Retinal pigment epithelial cell (primary cell): ENCODE results near the gene LCA5L.

ENCODE experiments used
- DNase-seq: peaks from one replicate; pipeline ENCODE4 v3.0.0-alpha.2; 2010; ENCODE audit warnings: low read depth
- H3K4me3 ChIP-seq: 2 replicates; pipeline ENCODE4 v1.5.1; 2011; ENCODE audit warnings: mild to moderate bottlenecking, low read length, control low read depth, moderate library complexity
- TF ChIP-seq, protein P1 (sequence below): conservative IDR thresholded peaks from 2 replicates; pipeline ENCODE4 v1.5.1; 2011; ENCODE audit warnings: low read depth, low read length, control low read depth, inconsistent platforms

The LCA5L gene

DNA sequence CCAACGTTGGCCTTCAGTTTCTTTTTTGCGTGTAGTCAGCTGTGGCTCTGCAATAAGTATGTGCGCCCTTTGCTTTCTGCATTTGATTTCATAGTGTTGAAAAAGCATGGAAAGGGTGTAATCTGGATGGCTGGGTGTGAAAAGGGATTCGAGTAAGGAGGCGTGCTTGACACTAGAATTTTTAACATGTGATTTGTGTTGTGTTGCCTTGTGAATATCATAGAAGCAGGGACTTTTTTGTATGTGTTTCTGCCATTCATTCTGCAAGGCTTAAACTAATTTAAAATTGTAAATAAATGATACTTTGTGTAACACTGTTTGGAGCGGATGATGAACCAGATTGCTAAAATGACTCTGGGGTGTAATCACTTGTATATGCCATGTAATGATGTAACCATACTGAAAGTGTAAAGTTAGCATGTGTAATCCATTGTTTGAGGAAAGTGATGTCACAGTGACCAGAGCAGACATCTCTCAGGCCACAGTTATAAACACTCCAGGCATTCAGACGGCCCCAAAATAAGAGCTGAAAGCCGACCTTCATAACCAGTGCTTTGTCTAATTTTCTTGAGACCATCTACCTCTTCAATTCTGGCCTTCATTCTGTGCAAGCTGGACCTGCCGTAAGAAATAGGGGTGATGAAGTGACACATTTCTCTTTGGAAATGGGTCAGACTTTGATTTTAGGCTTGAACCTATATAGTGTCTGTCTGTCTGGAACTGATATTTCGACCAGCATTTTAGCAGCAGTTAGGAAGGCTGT lies 6.8 kb upstream of the LCA5L start:
- TF ChIP-seq, protein P1, sequence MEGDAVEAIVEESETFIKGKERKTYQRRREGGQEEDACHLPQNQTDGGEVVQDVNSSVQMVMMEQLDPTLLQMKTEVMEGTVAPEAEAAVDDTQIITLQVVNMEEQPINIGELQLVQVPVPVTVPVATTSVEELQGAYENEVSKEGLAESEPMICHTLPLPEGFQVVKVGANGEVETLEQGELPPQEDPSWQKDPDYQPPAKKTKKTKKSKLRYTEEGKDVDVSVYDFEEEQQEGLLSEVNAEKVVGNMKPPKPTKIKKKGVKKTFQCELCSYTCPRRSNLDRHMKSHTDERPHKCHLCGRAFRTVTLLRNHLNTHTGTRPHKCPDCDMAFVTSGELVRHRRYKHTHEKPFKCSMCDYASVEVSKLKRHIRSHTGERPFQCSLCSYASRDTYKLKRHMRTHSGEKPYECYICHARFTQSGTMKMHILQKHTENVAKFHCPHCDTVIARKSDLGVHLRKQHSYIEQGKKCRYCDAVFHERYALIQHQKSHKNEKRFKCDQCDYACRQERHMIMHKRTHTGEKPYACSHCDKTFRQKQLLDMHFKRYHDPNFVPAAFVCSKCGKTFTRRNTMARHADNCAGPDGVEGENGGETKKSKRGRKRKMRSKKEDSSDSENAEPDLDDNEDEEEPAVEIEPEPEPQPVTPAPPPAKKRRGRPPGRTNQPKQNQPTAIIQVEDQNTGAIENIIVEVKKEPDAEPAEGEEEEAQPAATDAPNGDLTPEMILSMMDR: no peak
- no peak for DNase-seq
- no peak overlapping the region for H3K4me3 ChIP-seq

DNA sequence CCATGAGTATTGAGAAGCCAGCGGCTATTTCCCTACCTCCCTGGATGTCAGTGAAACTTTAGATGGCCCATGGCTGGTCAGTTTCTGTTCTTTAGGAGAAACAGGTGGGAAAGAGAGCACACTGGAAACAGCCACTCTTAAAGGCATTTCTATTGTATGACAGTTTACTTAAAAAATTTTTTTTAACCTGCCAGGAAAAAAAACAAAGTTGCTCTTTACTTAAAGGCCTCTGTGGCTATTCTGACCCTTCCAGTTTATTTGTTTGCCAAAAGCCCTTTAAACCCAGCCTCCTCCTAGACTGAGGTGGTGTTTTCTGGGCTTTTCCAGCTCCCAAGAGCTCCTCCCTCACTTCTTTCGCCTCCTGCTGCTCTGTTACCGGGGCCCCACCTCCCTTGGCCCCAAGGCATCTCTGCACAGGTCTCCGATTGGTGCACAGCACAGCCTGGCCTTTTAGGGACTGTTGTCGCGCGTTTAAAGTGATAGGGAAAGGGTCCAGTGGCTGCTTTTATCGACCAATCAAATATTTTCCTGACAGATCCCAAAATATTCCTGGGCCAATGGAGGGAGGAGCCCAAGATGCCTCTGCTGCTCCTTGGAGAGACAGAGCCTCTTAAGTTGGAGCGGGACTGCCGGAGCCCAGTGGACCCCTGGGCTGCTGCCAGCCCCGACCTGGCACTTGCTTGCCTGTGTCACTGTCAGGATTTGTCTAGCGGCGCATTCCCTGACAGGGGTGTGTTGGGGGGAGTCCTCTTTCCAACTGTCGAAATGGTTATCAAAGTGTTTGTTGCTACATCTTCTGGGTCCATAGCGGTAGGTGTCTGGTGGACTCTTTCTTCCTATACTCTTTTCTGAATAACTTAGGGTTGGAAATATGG lies 6.0 kb upstream of the LCA5L start, which contains the start of gene SH3BGR:
SH3BGR (plus strand) TSS at position 639 of the 875 bp plus-strand sequence; CDS start at position 766, 127 bp downstream.
- TF ChIP-seq, protein P1: no peak
- H3K4me3 ChIP-seq: peak within 1 kb of the TSS; percentile 19

GRCh38 chr21:39447264-39447663 lies 1.7 kb upstream of the LCA5L start:
- DNase-seq: no peak
- H3K4me3 ChIP-seq: no peak overlapping the region
- TF ChIP-seq, protein P1: no peak

More for the DNA sequence above, 6.0 kb upstream of the LCA5L start, which contains the start of gene SH3BGR:
- DNase-seq: no peak

GRCh38 chr21:39444421-39445180 lies 977 bp downstream of the LCA5L start:
- no peak for DNase-seq
- TF ChIP-seq, protein P1: no peak
- peak overlapping the region; percentile 63 for H3K4me3 ChIP-seq

DNA sequence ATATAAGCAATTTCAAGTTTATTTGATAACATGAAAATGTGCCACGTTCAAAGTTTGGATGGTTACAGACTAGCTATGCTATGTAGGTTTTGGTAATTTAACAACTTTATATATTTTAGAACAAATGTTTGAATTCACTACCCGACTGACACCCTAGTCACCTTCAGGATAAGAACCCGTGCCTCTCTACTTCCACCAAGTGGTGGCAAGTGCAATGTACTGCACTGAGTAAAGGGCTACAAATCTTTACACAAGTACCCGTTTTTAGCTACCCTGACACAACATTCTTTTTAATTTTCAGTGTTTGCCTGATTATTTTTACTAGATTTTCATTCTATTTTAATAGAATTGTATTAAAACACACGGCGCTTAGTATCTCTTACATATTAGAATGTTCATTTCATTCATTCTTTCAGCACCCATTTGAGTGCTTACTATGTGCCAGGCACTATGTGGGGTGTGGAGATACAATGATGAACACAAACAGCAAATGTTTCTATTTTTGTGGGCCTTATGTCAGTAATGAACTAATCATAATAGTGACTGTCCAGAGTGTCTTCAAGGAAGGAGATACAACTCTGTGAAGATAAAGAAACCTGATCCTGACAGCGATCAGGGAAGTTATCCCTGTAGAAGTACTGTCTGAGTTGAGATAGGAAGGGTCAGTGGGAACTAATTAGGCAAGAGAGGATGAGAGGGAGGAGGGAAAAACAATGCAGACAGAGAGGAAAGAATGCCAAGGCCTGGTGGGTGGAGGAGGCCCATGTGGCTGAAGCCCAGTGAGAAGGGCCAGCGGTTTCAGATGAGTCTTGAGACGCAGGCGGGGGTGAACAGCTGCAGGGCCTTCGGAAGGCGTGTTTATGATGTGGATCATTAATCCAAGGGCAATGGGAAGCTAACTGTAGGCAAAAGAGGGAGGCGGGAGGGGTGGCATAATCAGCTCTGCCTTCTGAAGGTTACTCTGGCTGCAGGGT lies 3.8 kb downstream of the LCA5L start:
- no peak overlapping the region for H3K4me3 ChIP-seq
- DNase-seq: no peak
- TF ChIP-seq, protein P1: peak; percentile 95

DNA sequence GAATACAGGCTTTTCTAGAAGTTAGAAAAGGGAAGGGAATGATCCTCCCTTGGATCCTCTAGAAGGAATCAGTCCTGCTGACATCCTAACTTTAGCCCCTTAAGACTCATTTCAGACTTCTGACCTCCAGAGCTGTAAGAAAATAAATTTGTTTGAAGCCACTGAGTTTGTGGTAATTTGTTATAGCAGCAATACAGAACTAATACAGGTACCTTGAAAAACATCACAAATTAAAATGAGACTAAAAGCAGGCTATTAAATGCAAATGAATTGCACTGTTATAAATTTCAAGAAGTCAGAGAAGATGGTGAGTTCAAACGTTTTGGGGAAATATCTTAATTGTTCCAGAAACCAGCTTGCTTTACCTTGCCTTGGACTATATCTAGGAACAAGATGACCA lies 6.3 kb downstream of the LCA5L start:
- no peak for DNase-seq
- TF ChIP-seq, protein P1: no peak

More for the DNA sequence above, 6.3 kb downstream of the LCA5L start:
- H3K4me3 ChIP-seq: no peak overlapping the region
